HG03025 (cell line): ENCODE results near the gene CD7.
"Not testable (repeated sequence)": the region's sequence is repeated elsewhere in the genome, so short reads cannot be mapped to it uniquely, and the experiment has no call there.

Experiments
- ATAC-seq: cut with Tn5 transposase; IDR thresholded peaks from one replicate; pipeline ENCODE4 v1.9.1; 2021; ENCODE audit warnings: mild to moderate bottlenecking, moderate library complexity; ENCODE audit not compliant: unreplicated experiment, low FRiP score

CD7 gene

GRCh38 chr17:82317394-82318168 lies at the start of gene CD7:
Gene CD7, minus strand, starts transcription at chr17:82317608. Its CDS starts 113 bp downstream, at chr17:82317495.
- ATAC-seq: no peak

- ATAC-seq: no peak
Measured at GRCh38 chr17:82366749-82367148, 49.3 kb upstream of the CD7 start.

GRCh38 chr17:82365606-82366295 lies 48.3 kb upstream of the CD7 start:
- no peak for ATAC-seq

GRCh38 chr17:82361885-82362633 lies 44.7 kb upstream of the CD7 start:
- no peak for ATAC-seq

GRCh38 chr17:82359451-82360074 lies 42.2 kb upstream of the CD7 start:
- ATAC-seq: not testable (repeated sequence)

GRCh38 chr17:82358465-82359350 lies 41.3 kb upstream of the CD7 start, which contains the start of gene TEX19:
Gene TEX19, plus strand, starts transcription at chr17:82359247. Its CDS starts 2,904 bp downstream, at chr17:82362151.
- ATAC-seq: no peak

GRCh38 chr17:82357394-82357793 lies 40.0 kb upstream of the CD7 start:
- no peak for ATAC-seq

GRCh38 chr17:82356845-82357355 lies 39.5 kb upstream of the CD7 start:
- no peak for ATAC-seq

- no peak for ATAC-seq
Measured at GRCh38 chr17:82355770-82356427, 38.5 kb upstream of the CD7 start.

GRCh38 chr17:82354804-82355308 lies 37.4 kb upstream of the CD7 start:
- ATAC-seq: no peak

- no peak for ATAC-seq
Measured at GRCh38 chr17:82353484-82353883, 36.1 kb upstream of the CD7 start.

- ATAC-seq: no peak
Measured at GRCh38 chr17:82351713-82352488, 34.5 kb upstream of the CD7 start.

GRCh38 chr17:82351254-82351712 lies 33.9 kb upstream of the CD7 start:
- ATAC-seq: no peak

GRCh38 chr17:82350182-82351030 lies 33.0 kb upstream of the CD7 start:
- no peak for ATAC-seq

- no peak for ATAC-seq
Measured at GRCh38 chr17:82349287-82349701, 31.9 kb upstream of the CD7 start.

- ATAC-seq: no peak
Measured at GRCh38 chr17:82348866-82349265, 31.5 kb upstream of the CD7 start.

- no peak for ATAC-seq
Measured at GRCh38 chr17:82348434-82348833, 31.0 kb upstream of the CD7 start.
